Breast epithelium (tissue), 4 donors: Measurements from ENCODE around the gene WDHD1. TPM values are rescaled to one million over a fixed set of nuclear protein-coding genes. Genes with fewer than 3 reads are reported as not detected.

Experiments used
- DNase-seq, 2 donors: peaks; one replicate each; pipeline ENCODE4 v3.0.0-alpha.2; 2019; ENCODE audit warnings: low spot score in 2 of 2
- H3K27ac ChIP-seq, 2 donors: fragments of 200-600 bp; sonication (generic) in 1 of 2; one replicate each; pipeline ENCODE4 v1.5.1; 2016 to 2019; ENCODE audit warnings: mild to moderate bottlenecking in 1 of 2
- H3K27me3 ChIP-seq, 2 donors: fragments of 200-600 bp; sonication (generic) in 1 of 2; one replicate each; pipeline versions ENCODE4 v1.5.1 to v1.6.0; 2017 to 2019; ENCODE audit warnings: control low read depth in 1 of 2, mild to moderate bottlenecking in 1 of 2
- H3K36me3 ChIP-seq: fragments of 200-600 bp; one replicate; pipeline ENCODE4 v1.5.1; 2019
- H3K4me1 ChIP-seq, 2 donors: fragments of 200-600 bp; sonication (generic); one replicate each; pipeline ENCODE4 v1.5.1; 2016 to 2019; ENCODE audit warnings: control low read depth in 1 of 2
- H3K4me3 ChIP-seq, 3 donors: fragments of 200-600 bp; sonication (generic); 1 replicate in 2 of 3; 2 replicates in 1 of 3; pipeline ENCODE4 v1.5.1; 2016 to 2019; ENCODE audit warnings: mild to moderate bottlenecking in 3 of 3, moderate library complexity in 2 of 3
- H3K9me3 ChIP-seq, 2 donors: fragments of 200-600 bp; sonication (generic) in 1 of 2; one replicate each; pipeline ENCODE4 v1.5.1; 2016 to 2019; ENCODE audit warnings: control low read depth in 1 of 2
- POLR2A ChIP-seq: fragments of 450-650 bp; IDR thresholded peaks from one replicate; pipeline ENCODE4 v1.6.1; 2016; ENCODE audit warnings: antibody characterized with exemption, mild to moderate bottlenecking, moderate library complexity
- POLR2AphosphoS5 ChIP-seq, 3 donors: sonication (generic); formaldehyde crosslinking; IDR thresholded peaks; one replicate each; pipeline ENCODE4 v1.6.1; 2017; ENCODE audit warnings: antibody characterized with exemption in 3 of 3
- intact Hi-C: fragments of 100-400 bp; cut with DNase I; formaldehyde crosslinking; loops from one replicate; pipeline ENCODE4 v1.15.1; 2023; ENCODE audit warnings: low total_unique reads
- total RNA-seq, 3 donors: library from RNA; depleted of rRNA; stranded (reverse); fragments of >200 nt; gene quantifications; one replicate each; pipeline ENCODE4 v1.1.0, GENCODE V29; 2016
- TF ChIP-seq, protein P1 (sequence below), 3 donors: fragments of 450-650 bp; IDR thresholded peaks; one replicate each; pipeline ENCODE4 v1.5.1; 2016 to 2017; ENCODE audit warnings: antibody characterized with exemption in 3 of 3, mild to moderate bottlenecking in 3 of 3, moderate library complexity in 3 of 3

Gene WDHD1, protein sequence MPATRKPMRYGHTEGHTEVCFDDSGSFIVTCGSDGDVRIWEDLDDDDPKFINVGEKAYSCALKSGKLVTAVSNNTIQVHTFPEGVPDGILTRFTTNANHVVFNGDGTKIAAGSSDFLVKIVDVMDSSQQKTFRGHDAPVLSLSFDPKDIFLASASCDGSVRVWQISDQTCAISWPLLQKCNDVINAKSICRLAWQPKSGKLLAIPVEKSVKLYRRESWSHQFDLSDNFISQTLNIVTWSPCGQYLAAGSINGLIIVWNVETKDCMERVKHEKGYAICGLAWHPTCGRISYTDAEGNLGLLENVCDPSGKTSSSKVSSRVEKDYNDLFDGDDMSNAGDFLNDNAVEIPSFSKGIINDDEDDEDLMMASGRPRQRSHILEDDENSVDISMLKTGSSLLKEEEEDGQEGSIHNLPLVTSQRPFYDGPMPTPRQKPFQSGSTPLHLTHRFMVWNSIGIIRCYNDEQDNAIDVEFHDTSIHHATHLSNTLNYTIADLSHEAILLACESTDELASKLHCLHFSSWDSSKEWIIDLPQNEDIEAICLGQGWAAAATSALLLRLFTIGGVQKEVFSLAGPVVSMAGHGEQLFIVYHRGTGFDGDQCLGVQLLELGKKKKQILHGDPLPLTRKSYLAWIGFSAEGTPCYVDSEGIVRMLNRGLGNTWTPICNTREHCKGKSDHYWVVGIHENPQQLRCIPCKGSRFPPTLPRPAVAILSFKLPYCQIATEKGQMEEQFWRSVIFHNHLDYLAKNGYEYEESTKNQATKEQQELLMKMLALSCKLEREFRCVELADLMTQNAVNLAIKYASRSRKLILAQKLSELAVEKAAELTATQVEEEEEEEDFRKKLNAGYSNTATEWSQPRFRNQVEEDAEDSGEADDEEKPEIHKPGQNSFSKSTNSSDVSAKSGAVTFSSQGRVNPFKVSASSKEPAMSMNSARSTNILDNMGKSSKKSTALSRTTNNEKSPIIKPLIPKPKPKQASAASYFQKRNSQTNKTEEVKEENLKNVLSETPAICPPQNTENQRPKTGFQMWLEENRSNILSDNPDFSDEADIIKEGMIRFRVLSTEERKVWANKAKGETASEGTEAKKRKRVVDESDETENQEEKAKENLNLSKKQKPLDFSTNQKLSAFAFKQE
- 1 to 10 TPM; 1.8 to 3.5 (median 2.3) TPM for total RNA-seq

DNA sequence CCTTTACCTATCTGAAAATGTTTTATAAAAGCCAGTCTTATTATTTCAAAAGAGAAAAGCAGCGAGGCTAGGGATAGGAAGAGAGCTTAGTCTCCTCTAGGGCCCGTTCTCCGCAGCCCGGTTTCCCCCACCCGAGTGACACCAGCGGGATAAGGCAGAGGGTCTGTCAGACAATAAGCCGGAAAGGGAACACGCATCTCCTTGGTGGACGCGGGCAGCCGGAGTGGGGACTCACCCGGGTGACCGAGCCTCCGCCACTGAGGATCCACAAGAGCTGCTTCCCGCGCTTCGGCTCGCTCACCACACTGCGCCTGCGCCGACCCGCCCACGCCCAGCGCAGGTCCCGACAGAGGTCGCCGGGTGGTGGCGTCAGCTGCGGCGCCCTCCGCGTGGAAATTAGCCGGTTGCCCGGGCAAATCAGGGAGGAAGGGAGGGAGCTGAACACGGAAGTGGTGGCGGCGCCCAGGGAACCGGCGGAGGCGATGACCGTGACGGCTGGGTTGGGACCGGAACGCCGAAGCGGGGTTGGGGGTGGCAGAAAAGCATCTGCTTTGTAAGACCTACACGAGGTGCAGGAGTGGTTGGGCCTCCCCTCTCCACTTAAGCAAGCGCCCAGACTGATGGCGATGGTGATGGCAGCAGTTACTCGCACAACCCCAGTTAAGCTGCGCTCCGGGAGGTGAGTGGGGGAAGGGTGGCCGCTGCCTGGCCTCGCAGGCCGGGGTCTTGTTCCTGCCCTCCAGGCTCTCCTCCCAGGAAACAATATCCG is at the start of gene WDHD1, which contains the start of gene SOCS4:
Gene WDHD1, minus strand, starts transcription at position 307 of the 769 bp plus-strand sequence. CDS start 312 bp downstream, outside the sequence.
Gene SOCS4, plus strand, starts transcription at position 444 of the 769 bp plus-strand sequence. CDS start 15,806 bp downstream, outside the sequence.
- TF ChIP-seq POLR2A (no peak), POLR2AphosphoS5 (IDR thresholded peaks at IDR 0.05) (peak; percentile 75 to 84 (median 78))
- TF ChIP-seq, protein P1, sequence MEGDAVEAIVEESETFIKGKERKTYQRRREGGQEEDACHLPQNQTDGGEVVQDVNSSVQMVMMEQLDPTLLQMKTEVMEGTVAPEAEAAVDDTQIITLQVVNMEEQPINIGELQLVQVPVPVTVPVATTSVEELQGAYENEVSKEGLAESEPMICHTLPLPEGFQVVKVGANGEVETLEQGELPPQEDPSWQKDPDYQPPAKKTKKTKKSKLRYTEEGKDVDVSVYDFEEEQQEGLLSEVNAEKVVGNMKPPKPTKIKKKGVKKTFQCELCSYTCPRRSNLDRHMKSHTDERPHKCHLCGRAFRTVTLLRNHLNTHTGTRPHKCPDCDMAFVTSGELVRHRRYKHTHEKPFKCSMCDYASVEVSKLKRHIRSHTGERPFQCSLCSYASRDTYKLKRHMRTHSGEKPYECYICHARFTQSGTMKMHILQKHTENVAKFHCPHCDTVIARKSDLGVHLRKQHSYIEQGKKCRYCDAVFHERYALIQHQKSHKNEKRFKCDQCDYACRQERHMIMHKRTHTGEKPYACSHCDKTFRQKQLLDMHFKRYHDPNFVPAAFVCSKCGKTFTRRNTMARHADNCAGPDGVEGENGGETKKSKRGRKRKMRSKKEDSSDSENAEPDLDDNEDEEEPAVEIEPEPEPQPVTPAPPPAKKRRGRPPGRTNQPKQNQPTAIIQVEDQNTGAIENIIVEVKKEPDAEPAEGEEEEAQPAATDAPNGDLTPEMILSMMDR (IDR thresholded peaks at IDR 0.05), result peak in 1 of 3 donors; percentile 25
- H3K36me3 ChIP-seq, result no peaks in the 10 kb centered on the region
- peak within 1 kb of the TSS; percentile 80 to 84 for H3K27ac ChIP-seq
- intact Hi-C loops, result no loop called here
- peak; percentile 89 to 92 for DNase-seq
- peak within 1 kb of the TSS; percentile 64 to 86 (median 71) for H3K4me3 ChIP-seq
- H3K4me1 ChIP-seq, result no peaks in the 10 kb centered on the region
- no peaks in the 10 kb centered on the region for H3K9me3 ChIP-seq
- no peaks in the 10 kb centered on the region for H3K27me3 ChIP-seq

DNA sequence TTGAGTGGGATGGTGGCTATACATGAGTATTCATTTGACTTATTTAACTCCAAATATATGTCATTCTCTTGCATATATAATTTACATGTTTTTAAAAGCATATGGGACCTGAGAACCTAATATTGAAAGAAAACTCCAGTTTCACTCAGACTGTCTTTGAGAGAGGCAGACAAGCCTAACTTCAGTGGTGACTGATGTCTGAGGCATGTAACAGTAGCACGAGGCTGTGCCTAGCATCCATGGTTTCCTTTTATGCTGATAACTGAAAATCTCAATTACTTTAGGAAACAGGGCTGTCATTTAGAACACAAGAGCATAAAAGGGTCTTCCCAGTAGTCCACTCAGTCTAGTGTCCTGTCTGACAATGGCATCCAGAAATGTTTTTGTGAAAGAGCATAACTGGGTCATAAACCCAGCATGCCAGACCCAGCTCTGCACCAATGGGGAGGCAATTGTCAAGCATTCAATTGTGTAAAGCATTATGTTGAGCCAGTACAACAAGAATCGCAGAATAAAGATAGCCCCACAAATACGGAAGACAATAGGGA is 48.8 kb upstream of the WDHD1 start:
- Histone ChIP-seq H3K36me3 (no peaks in the 10 kb centered on the region), H3K4me3 (no peak overlapping the region), H3K9me3 (no peaks in the 10 kb centered on the region), H3K27me3 (no peaks in the 10 kb centered on the region), H3K4me1 (peaks cover 0 to 16% of the 10 kb centered on the region in 2 donors), H3K27ac (peak overlapping the region in 1 of 2 donors; percentile 83)
- TF ChIP-seq POLR2A, result no peak
- TF ChIP-seq, protein P1 (IDR thresholded peaks at IDR 0.05), result no peak
- TF ChIP-seq POLR2AphosphoS5 (IDR thresholded peaks at IDR 0.05), result no peak
- DNase-seq, result no peak
- intact Hi-C loops, result no loop called here

DNA sequence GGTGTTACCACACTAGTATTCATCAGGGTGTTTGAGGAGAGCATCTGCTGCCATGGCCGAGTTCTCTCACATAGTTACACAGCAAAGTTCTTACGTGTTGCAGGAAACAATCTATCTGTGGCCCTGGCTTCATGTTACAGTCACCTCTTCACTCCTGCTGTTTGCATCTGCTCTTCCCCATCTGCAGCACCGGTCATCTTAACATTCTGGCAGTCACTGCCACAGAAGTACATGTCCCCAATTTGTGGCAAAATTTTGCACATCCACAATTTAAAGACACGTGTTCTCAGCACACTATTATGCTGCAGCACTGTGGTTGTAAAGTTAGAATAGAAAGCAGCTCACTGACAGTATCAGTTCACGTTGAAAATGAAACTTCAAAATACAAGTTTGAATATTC is 47.8 kb upstream of the WDHD1 start:
- DNase-seq, result peak in 1 of 2 donors; percentile 16
- Histone ChIP-seq H3K9me3 (no peaks in the 10 kb centered on the region), H3K27ac (peak overlapping the region; percentile 59 to 78), H3K27me3 (no peaks in the 10 kb centered on the region), H3K36me3 (no peaks in the 10 kb centered on the region), H3K4me1 (peaks cover 0 to 16% of the 10 kb centered on the region in 2 donors), H3K4me3 (no peak overlapping the region)
- intact Hi-C loops, result no loop called here
- TF ChIP-seq POLR2AphosphoS5 (IDR thresholded peaks at IDR 0.05), result no peak
- TF ChIP-seq POLR2A, result no peak
- TF ChIP-seq, protein P1 (IDR thresholded peaks at IDR 0.05), result no peak

DNA sequence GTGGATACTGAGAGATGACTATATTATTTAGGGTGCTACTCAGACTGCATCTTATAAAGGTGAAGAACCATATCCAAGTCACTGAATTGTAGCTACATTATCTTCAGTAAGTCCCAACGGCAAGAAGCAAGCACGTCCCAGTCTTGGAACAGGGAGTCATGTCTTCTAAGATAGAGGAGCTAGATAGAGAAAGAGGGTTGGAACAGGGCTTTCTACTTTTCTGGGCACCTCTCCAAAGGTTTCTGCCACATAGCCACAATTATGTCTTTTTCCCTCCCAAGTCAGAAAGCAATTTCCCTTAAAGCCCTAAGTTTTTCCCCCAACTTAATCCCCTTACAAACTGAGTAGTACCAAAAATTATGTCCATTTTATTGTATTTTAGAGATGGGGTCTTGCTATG is 47.0 kb upstream of the WDHD1 start:
- no peaks in the 10 kb centered on the region for H3K9me3 ChIP-seq
- no peak overlapping the region for H3K4me3 ChIP-seq
- H3K27me3 ChIP-seq, result no peaks in the 10 kb centered on the region
- peaks cover 0 to 16% of the 10 kb centered on the region in 2 donors for H3K4me1 ChIP-seq
- peak overlapping the region; percentile 59 to 78 for H3K27ac ChIP-seq
- TF ChIP-seq POLR2A (no peak), POLR2AphosphoS5 (IDR thresholded peaks at IDR 0.05) (no peak)
- TF ChIP-seq, protein P1 (IDR thresholded peaks at IDR 0.05), result no peak
- intact Hi-C loops, result no loop called here
- peak in 1 of 2 donors; percentile 18 for DNase-seq
- H3K36me3 ChIP-seq, result no peaks in the 10 kb centered on the region
